Stromal cell of bone marrow (primary cell): ENCODE measurements around the gene CCDC30.
"Not testable (repeated sequence)": the region's sequence is repeated elsewhere in the genome, so short reads cannot be mapped to it uniquely, and the experiment has no call there.

ENCODE experiments used
- DNase-seq: peaks from one replicate; pipeline ENCODE4 v3.0.0-alpha.2; 2012; ENCODE audit warnings: low read depth

CCDC30 gene

DNA sequence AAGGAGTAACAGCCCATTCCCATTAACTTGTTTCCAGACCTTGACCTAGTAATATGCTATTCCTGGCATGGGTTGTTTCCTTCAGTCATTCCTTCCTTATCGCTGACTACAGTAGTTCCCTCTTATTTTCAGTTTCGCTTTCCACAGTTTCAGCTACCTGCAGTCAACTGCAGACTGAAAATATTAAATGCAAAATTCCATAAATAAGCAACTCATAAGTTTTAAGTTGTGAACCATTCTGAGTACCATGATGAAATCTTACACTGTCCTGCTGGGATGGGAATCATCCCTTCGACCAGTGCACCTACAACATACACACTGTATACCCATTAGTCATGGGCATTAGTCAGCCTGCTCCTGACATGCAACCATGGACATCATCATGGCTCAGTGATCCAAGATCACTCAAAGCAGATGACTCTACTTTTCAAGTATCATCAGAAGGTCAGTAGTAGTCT, 66.7 kb downstream of the CCDC30 start:
- peak; percentile 63 for DNase-seq

DNA sequence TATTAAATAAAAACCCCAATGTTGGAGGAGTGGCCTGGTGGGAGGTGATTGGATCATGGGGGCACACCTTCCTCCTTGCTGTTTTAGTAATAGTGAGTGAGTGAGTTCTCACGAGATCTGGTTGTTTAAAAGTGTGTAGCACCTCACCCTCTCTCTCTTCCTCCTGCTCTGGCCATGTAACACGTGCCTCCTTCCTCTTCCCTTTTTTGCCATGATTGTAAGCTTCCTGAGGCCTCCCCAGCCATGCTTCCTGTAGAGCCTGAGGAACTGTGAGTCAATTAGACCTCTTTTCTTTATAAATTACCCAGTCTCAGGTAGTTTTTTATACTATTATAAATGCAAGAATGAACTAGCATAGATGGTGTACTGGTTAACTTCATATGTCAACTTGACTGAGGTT, 68.0 kb downstream of the CCDC30 start:
- DNase-seq: no peak

DNA sequence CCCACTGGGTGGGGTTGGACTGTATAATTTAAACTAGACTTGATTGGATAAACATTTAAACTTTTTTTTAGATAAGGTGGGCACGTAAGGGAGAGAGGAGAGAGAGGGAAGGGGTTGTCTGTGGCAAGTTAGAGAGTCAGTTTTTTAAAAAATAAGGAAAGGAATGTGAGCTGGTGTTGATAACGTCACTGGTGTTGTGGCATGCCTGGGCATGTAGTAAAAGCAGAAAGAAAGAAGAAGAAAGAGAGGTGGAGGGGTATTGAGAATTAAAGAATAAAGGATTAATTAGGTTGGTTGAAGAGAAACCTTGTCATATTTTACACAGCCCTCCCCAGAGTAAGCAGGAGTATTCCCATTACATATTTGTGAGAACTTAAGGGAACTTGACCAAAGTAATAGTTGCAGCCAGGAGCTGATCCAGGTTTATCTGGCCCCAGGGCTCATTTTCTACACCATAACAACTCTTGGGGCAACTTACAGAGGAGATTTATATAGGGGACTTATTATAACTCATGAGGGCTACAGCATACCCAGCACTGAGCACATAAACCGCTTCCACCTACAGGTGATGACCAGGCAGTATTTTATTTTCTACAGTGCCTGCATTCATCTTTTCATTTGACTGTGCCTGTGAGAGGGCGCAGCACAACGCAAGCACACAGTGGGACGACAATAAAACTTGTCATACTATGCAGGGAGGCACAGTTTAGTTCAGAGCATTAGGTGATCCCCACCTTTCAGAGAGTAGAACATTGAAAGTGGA, 70.2 kb downstream of the CCDC30 start:
- no peak for DNase-seq

DNA sequence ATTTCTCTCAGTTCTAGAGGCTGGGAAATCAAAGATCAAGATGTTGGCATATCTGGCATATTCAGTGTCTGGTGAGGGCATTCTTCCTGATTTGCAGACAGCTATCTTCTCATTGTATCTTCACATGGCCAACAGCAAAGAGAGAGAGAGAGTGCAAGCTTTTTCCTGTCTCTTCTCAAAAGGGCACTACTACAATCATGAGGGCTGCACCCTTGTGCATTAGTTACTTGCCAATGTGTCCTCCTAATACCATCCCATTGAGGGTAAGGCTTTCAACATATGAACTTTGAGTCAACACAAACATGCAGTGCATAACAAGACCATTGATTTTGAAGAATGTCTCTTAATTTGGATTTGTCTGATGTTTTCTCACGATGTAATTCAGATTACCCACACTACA, 78.0 kb downstream of the CCDC30 start:
- DNase-seq: no peak

- DNase-seq: no peak
These were observed 88.1 kb downstream of the CCDC30 start for GRCh38 chr1:42551180-42551579.

GRCh38 chr1:42551590-42551989, 88.5 kb downstream of the CCDC30 start:
- no peak for DNase-seq

GRCh38 chr1:42552636-42553035, 89.5 kb downstream of the CCDC30 start:
- no peak for DNase-seq

DNA sequence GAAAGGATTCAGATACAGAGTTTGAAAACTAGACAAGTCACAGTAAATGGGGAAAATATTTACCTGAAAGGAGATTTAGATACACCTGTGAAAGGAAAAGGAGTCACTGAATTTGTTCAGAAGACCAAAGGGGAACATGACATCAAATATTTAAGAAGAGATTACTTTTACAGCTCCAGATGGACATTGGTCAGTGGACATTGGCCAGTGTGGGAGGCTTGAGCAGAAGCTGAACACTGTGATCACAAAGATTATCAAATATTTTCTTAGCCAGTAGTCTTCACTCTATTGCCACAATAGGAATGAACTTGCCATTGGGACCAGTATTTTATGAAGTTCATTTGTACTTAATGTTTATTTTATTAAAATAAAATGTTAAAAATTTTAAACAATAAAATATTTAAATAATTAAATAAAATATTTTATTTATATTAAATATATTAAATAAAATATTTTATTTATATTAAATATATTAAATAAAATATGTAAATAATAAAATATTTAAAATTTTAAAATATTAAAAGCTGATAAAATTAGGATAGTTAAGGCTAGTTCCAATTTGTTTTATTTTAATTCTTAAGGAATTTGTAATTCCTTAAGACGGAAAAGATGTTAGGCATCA, 94.3 kb downstream of the CCDC30 start:
- DNase-seq: no peak

DNA sequence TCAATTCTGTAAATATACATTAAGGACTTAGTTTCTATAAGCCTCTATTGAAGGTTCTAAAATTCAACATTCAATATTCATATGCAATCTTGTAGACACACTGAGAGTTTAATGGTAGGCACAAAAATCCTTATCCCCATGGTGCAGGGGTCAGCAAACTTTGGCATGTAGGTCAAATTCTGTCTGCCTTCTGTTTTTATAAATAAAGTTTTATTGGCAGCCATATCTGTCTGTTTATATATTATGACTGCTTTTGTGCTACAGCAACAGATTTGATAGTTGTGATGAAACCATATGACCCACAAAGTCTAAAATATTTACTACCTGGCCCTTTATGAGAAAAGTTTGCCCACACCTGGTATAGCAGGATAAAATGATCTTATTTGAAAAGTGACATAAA, 104.0 kb downstream of the CCDC30 start:
- no peak for DNase-seq

DNA sequence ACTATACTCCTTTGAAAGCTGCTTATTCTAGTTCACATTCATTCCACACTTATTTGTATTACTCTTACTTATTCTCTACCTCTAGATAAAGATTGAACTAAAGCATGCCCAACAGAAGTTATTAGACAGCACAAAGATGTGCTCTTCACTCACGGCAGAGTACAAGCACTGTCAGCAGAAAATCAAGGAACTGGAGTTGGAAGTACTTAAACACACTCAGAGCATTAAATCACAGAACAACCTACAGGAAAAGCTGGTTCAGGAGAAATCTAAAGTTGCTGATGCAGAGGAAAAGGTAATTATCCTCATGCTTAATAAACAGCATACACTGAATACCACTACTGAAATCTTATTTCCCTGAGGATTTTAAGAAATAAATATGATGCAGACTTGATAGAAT, 113.8 kb downstream of the CCDC30 start:
- DNase-seq: no peak

DNA sequence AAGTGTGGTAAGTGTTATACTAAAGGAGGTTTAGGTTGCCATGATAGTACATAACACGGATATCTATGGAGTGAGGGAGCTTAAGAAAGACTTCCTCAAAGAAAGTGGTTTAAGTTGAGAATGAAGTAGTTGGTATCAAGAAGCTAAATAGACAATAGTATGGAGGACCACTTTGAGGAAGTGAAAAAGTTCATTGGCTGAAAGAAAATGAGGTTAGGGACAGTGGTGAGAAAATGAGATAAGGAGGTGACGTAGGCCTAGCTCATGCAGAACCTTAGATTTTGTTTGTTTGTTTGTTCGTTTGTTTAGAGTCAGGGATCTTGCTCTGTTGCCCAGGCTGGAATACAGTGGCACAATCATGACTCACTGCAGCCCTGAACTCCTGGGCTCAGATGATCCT, 122.9 kb downstream of the CCDC30 start:
- DNase-seq: no peak

- no peak for DNase-seq
These were observed 124.7 kb downstream of the CCDC30 start for GRCh38 chr1:42587753-42588152.

- DNase-seq: no peak
These were observed 129.7 kb downstream of the CCDC30 start for GRCh38 chr1:42592811-42593210.

DNA sequence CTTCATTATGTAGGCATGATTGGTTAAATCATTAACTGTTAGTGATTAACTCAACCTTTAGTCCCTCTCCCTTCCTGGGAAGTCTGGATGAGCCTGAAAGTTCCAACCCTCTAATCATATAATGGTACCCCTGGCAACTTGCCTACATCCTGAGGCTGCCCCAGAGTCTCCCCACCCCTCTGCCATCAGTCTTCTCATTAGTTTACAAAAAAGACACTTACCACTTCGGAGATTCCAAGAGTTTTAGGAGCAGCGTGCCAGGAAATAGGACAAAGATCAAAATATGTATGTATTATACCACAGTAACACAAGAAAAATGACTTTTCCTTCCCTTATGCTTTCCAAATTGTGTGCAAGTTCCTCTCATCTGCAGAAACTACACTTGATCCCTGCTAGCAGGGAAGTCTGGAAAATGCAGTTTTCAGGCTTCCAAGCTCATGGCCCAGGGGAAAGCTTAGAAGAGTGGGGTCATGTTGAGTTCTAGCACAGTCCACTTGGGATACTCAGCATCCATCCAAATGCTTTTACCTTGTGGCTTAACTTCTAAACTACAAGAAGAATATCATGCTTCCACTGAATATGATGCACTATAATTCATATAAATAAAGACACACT, 130.5 kb downstream of the CCDC30 start:
- DNase-seq: no peak

- DNase-seq: no peak
These were observed 138.4 kb downstream of the CCDC30 start for GRCh38 chr1:42601472-42601871.

DNA sequence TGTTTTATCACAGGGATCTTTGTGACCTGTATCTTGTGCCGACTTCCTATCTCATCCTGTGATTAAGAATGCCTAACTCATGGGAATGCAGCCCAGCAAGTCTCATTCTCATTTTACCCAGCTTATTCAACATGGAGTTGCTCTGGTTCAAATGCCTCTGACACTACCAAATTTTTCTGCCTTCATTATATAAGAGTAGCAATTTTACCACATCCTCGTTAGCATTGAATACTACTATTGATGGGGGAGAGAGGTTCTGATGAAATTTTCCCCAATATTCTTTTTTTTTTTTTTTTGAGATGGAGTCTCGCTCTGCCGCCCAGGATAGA, 150.7 kb downstream of the CCDC30 start:
- no peak for DNase-seq

DNA sequence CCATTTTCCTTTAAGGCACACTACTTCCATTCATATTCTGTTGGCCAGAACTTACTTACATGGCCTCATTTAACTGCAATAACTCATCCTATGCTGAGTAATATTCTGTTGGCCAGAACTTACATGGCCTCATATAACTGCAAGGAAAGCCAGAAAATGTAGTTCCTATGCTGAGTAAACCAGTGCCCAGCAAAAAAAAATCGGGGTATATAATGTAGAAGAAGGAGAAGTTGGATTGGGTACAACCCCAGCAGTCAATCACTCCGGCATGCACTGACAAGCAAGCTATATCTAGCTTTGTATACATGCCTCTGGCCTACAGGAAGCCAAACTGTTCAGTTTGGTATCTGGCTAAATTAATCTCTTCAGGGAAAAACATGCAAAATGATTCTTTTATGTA, 155.8 kb downstream of the CCDC30 start:
- DNase-seq: peak; percentile 9

GRCh38 chr1:42620307-42620706, 157.2 kb downstream of the CCDC30 start:
- no peak for DNase-seq

GRCh38 chr1:42621180-42621579, 158.1 kb downstream of the CCDC30 start:
- not testable (repeated sequence) for DNase-seq

GRCh38 chr1:42627205-42627604, 164.1 kb downstream of the CCDC30 start:
- not testable (repeated sequence) for DNase-seq

DNA sequence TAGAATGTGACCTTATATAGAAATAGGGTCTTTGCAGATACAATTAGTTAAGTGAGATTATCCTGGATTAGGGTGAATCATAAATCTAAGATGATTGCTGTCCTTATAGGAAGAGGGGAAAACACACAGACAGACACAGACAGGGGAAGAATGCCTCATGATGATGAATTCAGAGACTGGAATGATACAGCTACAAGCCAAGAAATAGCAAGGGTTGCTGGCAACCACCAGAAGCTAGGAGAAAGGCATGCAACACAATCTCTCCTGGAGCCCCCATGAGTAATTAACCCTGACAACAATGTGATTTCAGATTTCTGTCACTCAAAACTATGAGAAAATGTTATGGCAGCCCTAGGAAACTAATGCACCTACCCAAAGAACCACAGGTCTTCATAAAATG, 176.0 kb downstream of the CCDC30 start:
- no peak for DNase-seq

DNA sequence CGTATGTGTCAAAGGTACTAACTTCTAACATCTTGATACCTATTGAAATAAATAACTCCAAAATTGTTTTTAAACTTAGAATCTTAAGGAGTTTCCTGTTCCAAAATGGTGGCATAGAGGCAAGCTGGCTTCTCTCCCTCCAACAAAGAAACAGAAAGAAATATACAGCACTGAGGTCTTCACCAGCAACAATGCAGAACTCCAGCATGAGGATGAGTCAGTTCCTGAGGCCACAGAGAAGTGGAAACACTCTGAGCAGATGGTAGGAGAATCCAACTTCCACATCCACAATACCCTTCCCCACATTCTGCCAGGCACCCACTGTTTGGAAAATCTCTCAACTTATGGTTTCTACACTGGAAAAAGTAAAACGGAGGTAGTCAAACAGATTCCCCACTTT, 183.0 kb downstream of the CCDC30 start:
- DNase-seq: no peak

DNA sequence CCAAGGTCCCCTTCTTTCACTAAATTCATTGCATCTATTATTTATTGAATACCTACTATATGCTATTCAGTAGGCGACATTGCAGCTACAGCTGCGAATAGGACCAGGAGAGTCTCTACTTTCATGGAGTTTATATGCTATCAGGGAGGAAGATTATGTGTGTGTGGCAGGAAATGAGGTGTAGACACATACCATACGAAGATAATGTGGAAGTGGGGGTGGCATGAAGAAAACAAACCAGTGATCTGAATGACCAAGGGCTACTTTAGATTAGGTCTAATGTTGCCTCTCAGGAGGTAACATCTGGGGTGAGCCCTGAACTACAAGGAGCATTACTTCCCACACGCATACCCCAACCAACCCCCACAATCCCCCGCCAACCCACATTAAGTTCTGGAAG, 194.1 kb downstream of the CCDC30 start:
- DNase-seq: no peak
